ENCODE measurements around the gene TSSK3. TPM values are rescaled to one million over a fixed set of nuclear protein-coding genes. Genes with fewer than 3 reads are reported as not detected.

The TSSK3 gene
- total and polyA plus RNA-seq, 7 experiments from 2014 or later, result 0.50 to 7.2 (median 2.7) TPM

- H3K4me1 ChIP-seq (ENCODE audit: control insufficient read depth in 2 of 2, insufficient read depth in 2 of 2, low read length in 2 of 2), result peaks cover 5 to 20% of the 10 kb centered on the region in 2 donors
- Mint-ChIP-seq H3K36me3 (peaks cover 0 to 10% (median 6%) of the 10 kb centered on the region in 5 donors), H3K27ac (peak overlapping the region; percentile 63 to 96 (median 91)), H3K4me1 (peaks cover 35 to 72% (median 60%) of the 10 kb centered on the region in 7 donors), H3K9me3 (peaks cover 0 to 2% (median 0%) of the 10 kb centered on the region in 11 donors), H3K27me3 (peaks cover 0 to 7% (median 0%) of the 10 kb centered on the region in 5 donors), H3K4me3 (peak overlapping the region; percentile 68 to 90 (median 85))
- CTCF ChIA-PET, result interaction anchor here (1.0 to 1.6 kb wide), 3 partner anchors 15 to 136 kb away, joined by 3 to 5 read pairs (median 4); partner anchors contain the start of gene MARCKSL1
- intact Hi-C loops (cut with micrococcal nuclease), result loop anchor here (1.0 to 2.0 kb wide), 14 partner anchors 11 to 466 kb away; partner anchors contain the start of genes BSDC1 (in 2 of the 2), HDAC1 (in 2 of the 2), MARCKSL1 (in 2 of the 2) and TMEM39B (in 2 of the 2)
- ATAC-seq (peak; percentile 88), DNase-seq (peak in 4 of 9 donors; percentile 77 to 85 (median 82))
- peak overlapping the region; percentile 62 for H3K4me3 ChIP-seq (ENCODE audit: low read length)
- H3K27me3 ChIP-seq (ENCODE audit: control insufficient read depth in 2 of 2, insufficient read depth in 2 of 2, low read length in 2 of 2), result no peaks in the 10 kb centered on the region
- H3K36me3 ChIP-seq (ENCODE audit: control insufficient read depth in 2 of 3, insufficient read depth in 3 of 3, low read length in 3 of 3), result no peaks in the 10 kb centered on the region
- peak overlapping the region; percentile 75 for H3K27ac ChIP-seq (ENCODE audit: low read depth, low read length)
- no peaks in the 10 kb centered on the region for H3K9me3 ChIP-seq (ENCODE audit: control insufficient read depth in 2 of 3, low read length in 3 of 3)
- POLR2A ChIA-PET, result interaction anchor here (0.6 to 5.4 kb wide), 6 partner anchors 14 to 186 kb away, joined by 3 to 55 read pairs (median 4); partner anchors contain the start of gene MARCKSL1
These were observed 11.4 kb upstream of the TSSK3 start for GRCh38 chr1:32350785-32351398.

DNA sequence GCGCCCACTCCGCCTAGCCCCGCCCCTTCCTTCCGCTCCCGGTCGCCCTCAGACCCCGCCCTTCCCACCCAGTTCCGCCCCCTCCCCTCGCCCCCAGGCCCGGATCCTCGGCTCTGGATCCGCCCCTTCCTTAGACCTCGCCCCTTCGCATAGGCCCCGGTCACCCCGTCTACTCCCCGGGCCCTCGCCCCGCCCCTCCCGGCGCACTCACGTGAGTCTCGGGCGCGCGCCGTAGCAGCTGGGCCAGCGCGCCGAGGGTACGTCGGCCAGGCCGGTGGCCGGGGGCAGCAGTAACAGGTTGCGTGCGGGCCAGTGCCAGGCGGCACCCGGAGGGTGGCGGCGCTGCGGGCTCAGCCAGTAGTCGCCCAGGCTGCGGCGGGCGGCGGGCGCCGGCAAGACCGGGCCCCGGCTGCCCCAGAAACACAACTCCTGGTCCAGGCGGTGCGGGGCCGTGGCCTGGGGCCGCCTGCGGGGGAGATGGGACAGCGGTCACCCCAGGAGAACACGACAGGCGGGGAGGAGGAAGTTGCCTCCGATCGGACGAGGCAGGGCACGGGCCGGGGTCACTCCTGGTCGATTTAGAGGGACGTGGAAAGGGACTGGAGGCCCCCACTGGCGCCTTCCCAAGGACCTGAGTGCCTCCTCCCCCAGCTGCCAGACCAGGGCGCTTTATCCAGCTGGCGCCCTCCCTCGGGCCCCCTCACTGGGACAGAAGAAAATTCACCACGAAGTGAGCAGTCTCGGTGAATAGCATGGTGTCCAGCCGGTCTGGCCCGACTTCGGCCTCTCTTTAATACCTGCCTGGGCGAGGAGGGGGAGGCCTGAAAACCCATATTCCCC is 10.7 kb upstream of the TSSK3 start:
- Histone ChIP-seq H3K9me3 (ENCODE audit: control insufficient read depth in 2 of 3, low read length in 3 of 3) (no peaks in the 10 kb centered on the region), H3K4me1 (ENCODE audit: control insufficient read depth in 2 of 2, insufficient read depth in 2 of 2, low read length in 2 of 2) (peaks cover 4 to 19% of the 10 kb centered on the region in 2 donors), H3K4me3 (ENCODE audit: low read length) (peak overlapping the region; percentile 62), H3K36me3 (ENCODE audit: control insufficient read depth in 2 of 3, insufficient read depth in 3 of 3, low read length in 3 of 3) (no peaks in the 10 kb centered on the region), H3K27ac (ENCODE audit: low read depth, low read length) (peak overlapping the region; percentile 75), H3K27me3 (ENCODE audit: control insufficient read depth in 2 of 2, insufficient read depth in 2 of 2, low read length in 2 of 2) (no peaks in the 10 kb centered on the region)
- Mint-ChIP-seq H3K27ac (peak overlapping the region; percentile 63 to 96 (median 91)), H3K4me3 (peak overlapping the region; percentile 68 to 90 (median 85)), H3K36me3 (peaks cover 0 to 10% (median 6%) of the 10 kb centered on the region in 5 donors), H3K27me3 (peaks cover 0 to under 1% (median 0%) of the 10 kb centered on the region in 5 donors), H3K9me3 (peaks cover 0 to 2% (median 0%) of the 10 kb centered on the region in 11 donors), H3K4me1 (peaks cover 35 to 65% (median 53%) of the 10 kb centered on the region in 7 donors)
- ATAC-seq, result peak; percentile 97
- DNase-seq, result peak; percentile 83 to 93 (median 92)
- POLR2A ChIA-PET, result interaction anchor here (0.6 to 5.4 kb wide), 12 partner anchors 15 to 187 kb away, joined by 3 to 55 read pairs (median 4); partner anchors contain the start of genes BSDC1, HDAC1 and MARCKSL1
- CTCF ChIA-PET, result interaction anchor here (0.8 to 1.6 kb wide), 4 partner anchors 16 to 136 kb away, joined by 3 to 5 read pairs (median 4); partner anchors contain the start of genes BSDC1 and MARCKSL1
- intact Hi-C loops (cut with micrococcal nuclease), result loop anchor here (1.0 to 2.0 kb wide), 14 partner anchors 11 to 465 kb away; partner anchors contain the start of genes BSDC1 (in 2 of the 2), HDAC1 (in 2 of the 2), MARCKSL1 (in 2 of the 2) and TMEM39B (in 2 of the 2)

- H3K4me3 Mint-ChIP-seq, result peak overlapping the region; percentile 45 to 90 (median 78)
- no peak for DNase-seq
- intact Hi-C loops (cut with micrococcal nuclease), result no loop called here
- peaks cover 0 to 2% (median 0%) of the 10 kb centered on the region in 11 donors for H3K9me3 Mint-ChIP-seq
- POLR2A ChIA-PET, result interaction anchor here (0.7 to 5.4 kb wide), 12 partner anchors 10 to 583 kb away, joined by 3 to 55 read pairs (median 6); partner anchors contain the start of genes BSDC1, CCDC28B, FAM229A and HDAC1
- H3K36me3 Mint-ChIP-seq, result peaks cover 0 to 10% (median 6%) of the 10 kb centered on the region in 5 donors
- no peaks in the 10 kb centered on the region for H3K27me3 Mint-ChIP-seq
- Histone ChIP-seq H3K4me3 (ENCODE audit: low read length) (peak overlapping the region; percentile 62), H3K9me3 (ENCODE audit: control insufficient read depth in 2 of 3, low read length in 3 of 3) (no peaks in the 10 kb centered on the region), H3K27me3 (ENCODE audit: control insufficient read depth in 2 of 2, insufficient read depth in 2 of 2, low read length in 2 of 2) (no peaks in the 10 kb centered on the region), H3K4me1 (ENCODE audit: control insufficient read depth in 2 of 2, insufficient read depth in 2 of 2, low read length in 2 of 2) (peaks cover 4 to 19% of the 10 kb centered on the region in 2 donors), H3K36me3 (ENCODE audit: control insufficient read depth in 2 of 3, insufficient read depth in 3 of 3, low read length in 3 of 3) (no peaks in the 10 kb centered on the region), H3K27ac (ENCODE audit: low read depth, low read length) (peak overlapping the region; percentile 75)
- peak overlapping the region; percentile 15 to 71 (median 46) for H3K27ac Mint-ChIP-seq
- no peak for ATAC-seq
- CTCF ChIA-PET, result interaction anchor here (0.8 to 1.6 kb wide), 4 partner anchors 18 to 136 kb away, joined by 3 to 4 read pairs (median 4); partner anchors contain the start of gene BSDC1
- H3K4me1 Mint-ChIP-seq, result peaks cover 35 to 59% (median 50%) of the 10 kb centered on the region in 7 donors
These were observed 10.0 kb upstream of the TSSK3 start for GRCh38 chr1:32352239-32352745.

GRCh38 chr1:32352831-32353383 is 9.4 kb upstream of the TSSK3 start:
- no peaks in the 10 kb centered on the region for H3K27me3 Mint-ChIP-seq
- H3K4me3 Mint-ChIP-seq, result peak overlapping the region; percentile 34 to 90 (median 78)
- intact Hi-C loops (cut with micrococcal nuclease), result no loop called here

GRCh38 chr1:32353431-32353830 is 8.9 kb upstream of the TSSK3 start:
- Mint-ChIP-seq H3K27me3 (no peaks in the 10 kb centered on the region), H3K36me3 (peaks cover 0 to 10% (median 6%) of the 10 kb centered on the region in 5 donors), H3K27ac (peak overlapping the region in 7 of 9 donors; percentile 22 to 89 (median 70)), H3K4me3 (peak overlapping the region; percentile 34 to 85 (median 74)), H3K4me1 (peaks cover 28 to 56% (median 50%) of the 10 kb centered on the region in 7 donors), H3K9me3 (peaks cover 0 to 2% (median 0%) of the 10 kb centered on the region in 11 donors)
- Histone ChIP-seq H3K4me1 (ENCODE audit: control insufficient read depth in 2 of 2, insufficient read depth in 2 of 2, low read length in 2 of 2) (peaks cover 4 to 19% of the 10 kb centered on the region in 2 donors), H3K4me3 (ENCODE audit: low read length) (no peak overlapping the region), H3K9me3 (ENCODE audit: control insufficient read depth in 2 of 3, low read length in 3 of 3) (no peaks in the 10 kb centered on the region), H3K27ac (ENCODE audit: low read depth, low read length) (no peak overlapping the region), H3K36me3 (ENCODE audit: control insufficient read depth in 2 of 3, insufficient read depth in 3 of 3, low read length in 3 of 3) (no peaks in the 10 kb centered on the region), H3K27me3 (ENCODE audit: control insufficient read depth in 2 of 2, insufficient read depth in 2 of 2, low read length in 2 of 2) (no peaks in the 10 kb centered on the region)
- no peak for ATAC-seq
- POLR2A ChIA-PET, result interaction anchor here (0.6 to 5.4 kb wide), 10 partner anchors 9 to 418 kb away, joined by 3 to 55 read pairs (median 5); partner anchors contain the start of genes BSDC1, FAM229A, HDAC1 and MARCKSL1
- no peak for DNase-seq
- CTCF ChIA-PET, result interaction anchor here (1.2 to 1.6 kb wide), 2 partner anchors 20 to 112 kb away, joined by 4 read pairs; no protein-coding TSS in a partner anchor
- intact Hi-C loops (cut with micrococcal nuclease), result no loop called here

More at GRCh38 chr1:32352831-32353383, 9.4 kb upstream of the TSSK3 start:
- ChIA-PET CTCF (interaction anchor here (0.8 to 1.6 kb wide), 5 partner anchors 19 to 137 kb away, joined by 3 to 4 read pairs (median 4); partner anchors contain the start of gene BSDC1), POLR2A (interaction anchor here (0.6 to 5.4 kb wide), 11 partner anchors 9 to 584 kb away, joined by 3 to 55 read pairs (median 6); partner anchors contain the start of genes BSDC1, CCDC28B, FAM229A and HDAC1)
- peaks cover 0 to 2% (median 0%) of the 10 kb centered on the region in 11 donors for H3K9me3 Mint-ChIP-seq
- no peak overlapping the region for H3K4me3 ChIP-seq (ENCODE audit: low read length)
- ATAC-seq (no peak), DNase-seq (no peak)
- H3K27ac ChIP-seq (ENCODE audit: low read depth, low read length), result no peak overlapping the region
- H3K36me3 Mint-ChIP-seq, result peaks cover 0 to 10% (median 6%) of the 10 kb centered on the region in 5 donors
- peaks cover 34 to 58% (median 50%) of the 10 kb centered on the region in 7 donors for H3K4me1 Mint-ChIP-seq
- no peaks in the 10 kb centered on the region for H3K9me3 ChIP-seq (ENCODE audit: control insufficient read depth in 2 of 3, low read length in 3 of 3)
- H3K4me1 ChIP-seq (ENCODE audit: control insufficient read depth in 2 of 2, insufficient read depth in 2 of 2, low read length in 2 of 2), result peaks cover 4 to 19% of the 10 kb centered on the region in 2 donors
- H3K27ac Mint-ChIP-seq, result peak overlapping the region in 8 of 9 donors; percentile 14 to 84 (median 60)
- no peaks in the 10 kb centered on the region for H3K36me3 ChIP-seq (ENCODE audit: control insufficient read depth in 2 of 3, insufficient read depth in 3 of 3, low read length in 3 of 3)
- no peaks in the 10 kb centered on the region for H3K27me3 ChIP-seq (ENCODE audit: control insufficient read depth in 2 of 2, insufficient read depth in 2 of 2, low read length in 2 of 2)

Data from naive thymus-derived CD4-positive, alpha-beta T cell (primary cell).